GM15510 (cell line): ENCODE measurements around the gene ARHGAP26.

Source experiments
- POLR2A ChIP-seq: IDR thresholded peaks from 3 replicates; pipeline ENCODE4 v1.6.1; 2011; ENCODE audit warnings: borderline replicate concordance; ENCODE audit not compliant: insufficient read length; ENCODE audit errors: extremely low read depth

ARHGAP26 gene

DNA sequence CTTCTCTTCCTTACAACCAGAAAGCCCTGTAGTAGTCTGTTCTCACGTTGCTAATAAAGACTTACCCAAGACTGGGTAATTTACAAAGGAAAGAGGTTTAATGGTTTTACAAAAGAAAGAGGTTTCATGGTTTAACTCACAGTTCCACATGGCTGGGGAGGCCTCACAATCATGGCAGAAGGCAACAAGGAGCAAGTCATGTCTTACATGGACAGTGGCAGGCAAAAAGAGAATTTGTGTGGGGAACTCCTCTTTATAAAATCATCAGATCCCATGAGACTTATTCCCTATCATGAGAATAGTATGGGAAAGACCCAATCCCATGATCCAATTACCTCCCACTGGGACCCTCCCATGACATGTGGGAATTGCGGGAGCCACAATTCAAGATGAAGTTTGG is 468.4 kb downstream of the ARHGAP26 start:
- TF ChIP-seq POLR2A = no peak

DNA sequence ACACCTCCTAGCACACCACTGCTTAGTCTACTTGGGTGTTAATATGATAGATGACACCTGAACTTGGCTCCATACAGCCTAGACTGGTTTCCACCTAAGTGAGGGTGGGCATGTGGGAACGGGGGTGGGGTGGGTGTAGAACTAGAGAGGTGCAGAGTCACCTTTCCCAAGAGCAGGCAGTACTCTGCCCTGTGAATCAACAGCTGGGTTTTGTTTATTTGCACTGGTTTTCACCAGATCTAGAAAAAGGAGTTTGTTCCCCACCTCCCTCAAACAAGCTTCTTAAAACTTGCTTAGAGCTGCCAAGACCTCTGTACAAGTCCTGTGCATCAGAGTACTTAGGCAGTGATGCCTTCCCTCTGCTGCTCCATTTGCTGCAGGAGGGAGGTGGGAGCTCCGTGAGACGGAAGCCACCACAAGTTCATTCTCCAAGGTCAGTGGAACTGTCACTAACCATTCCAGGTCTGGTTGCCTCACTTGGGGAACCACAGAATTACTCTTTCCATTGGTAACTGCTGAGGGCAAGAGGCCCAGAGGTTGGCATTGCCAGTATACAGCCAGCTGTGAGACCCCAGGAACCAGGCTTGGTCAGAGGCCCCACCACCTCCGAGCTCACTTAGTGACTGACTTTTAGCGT is 469.8 kb downstream of the ARHGAP26 start:
- TF ChIP-seq POLR2A = no peak

DNA sequence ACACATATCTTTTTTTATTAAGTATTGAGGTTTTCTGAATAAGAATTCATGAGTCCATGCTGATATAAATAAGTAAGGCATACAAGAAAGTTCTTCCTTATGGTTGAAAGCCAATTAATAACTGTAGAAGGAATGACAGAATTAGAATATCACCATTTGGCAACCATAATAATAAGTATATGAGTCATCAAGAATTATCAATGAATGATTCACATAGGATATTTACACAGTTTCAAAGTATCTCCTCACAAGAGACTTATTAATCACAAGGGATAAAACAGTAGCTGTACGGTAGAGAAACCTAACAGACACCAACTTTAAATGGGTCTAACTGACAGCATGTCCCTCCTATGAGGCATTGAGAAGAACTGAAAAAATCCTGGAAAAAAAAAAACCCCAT is 471.7 kb downstream of the ARHGAP26 start:
- no peak for TF ChIP-seq POLR2A

DNA sequence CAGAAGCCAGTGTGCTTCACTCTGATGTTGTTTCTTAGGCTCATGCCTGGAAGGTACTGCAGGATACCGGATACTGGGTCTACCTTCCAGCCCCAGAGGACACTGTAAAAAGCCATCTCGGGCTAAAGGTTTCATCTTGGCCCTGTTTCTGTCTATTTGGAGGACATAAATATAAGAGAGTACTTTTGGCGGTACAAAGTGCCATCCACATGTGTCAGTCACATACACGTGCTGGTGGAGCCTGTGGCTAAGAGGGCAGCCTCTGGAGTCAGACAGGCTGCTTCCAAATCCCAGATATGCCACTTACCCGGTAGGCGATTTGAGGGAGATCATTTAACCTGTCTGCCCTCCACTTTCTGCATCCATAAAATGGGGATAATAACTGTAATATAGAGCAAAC is 472.9 kb downstream of the ARHGAP26 start:
- no peak for TF ChIP-seq POLR2A

DNA sequence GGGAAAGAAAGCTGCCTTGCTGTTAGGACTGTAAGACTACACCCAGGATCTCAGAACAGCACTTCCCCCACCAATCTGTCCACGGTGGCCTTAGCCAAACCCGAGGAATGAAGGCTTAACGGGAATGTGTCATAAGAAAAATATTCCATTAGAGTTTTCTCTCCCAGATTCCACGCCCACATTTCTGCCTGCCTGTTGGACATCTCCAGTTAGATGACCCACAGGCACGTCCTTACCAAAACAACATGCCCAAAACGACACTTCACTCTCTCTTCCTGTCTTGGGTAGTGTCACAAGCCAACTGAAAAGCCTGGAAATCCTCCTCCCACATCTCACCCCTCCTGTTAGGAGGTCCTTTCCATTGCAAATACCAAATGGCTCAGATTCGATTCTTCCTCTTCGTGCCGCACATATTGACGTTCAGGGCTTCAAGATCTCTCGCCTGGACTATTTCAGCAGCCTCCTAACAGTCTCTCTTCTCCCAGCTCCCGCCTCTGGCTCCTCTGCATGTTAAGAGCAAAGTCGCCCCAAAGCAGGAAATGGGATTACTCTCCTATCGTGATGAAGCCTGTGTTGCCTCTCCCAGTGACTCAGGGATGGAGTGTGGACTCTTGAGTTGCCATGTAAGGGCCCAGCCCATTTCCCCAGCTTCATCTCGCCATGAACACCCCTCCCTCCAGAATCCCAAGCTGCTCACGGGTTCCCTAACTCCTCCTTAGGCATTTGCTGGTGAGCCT is 474.0 kb downstream of the ARHGAP26 start:
- no peak for TF ChIP-seq POLR2A

DNA sequence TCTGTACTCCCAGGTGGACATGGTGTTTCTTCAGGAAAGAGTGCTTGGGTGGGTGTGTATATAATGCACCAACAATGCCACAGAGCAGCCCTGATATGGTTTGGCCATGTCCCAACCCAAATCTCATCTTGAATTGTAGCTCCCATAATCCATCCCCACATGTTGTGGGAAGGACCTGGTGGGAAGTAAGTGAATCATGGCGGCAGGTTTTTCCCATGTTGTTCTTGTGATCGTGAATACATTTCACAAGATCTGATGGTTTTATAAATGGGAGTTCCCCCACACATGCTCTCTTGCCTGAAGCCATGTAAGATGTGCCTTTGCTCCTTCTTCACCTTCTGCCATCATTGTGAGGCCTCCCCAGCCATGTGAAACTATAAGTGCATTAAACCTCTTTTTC is 474.8 kb downstream of the ARHGAP26 start:
- TF ChIP-seq POLR2A = no peak

DNA sequence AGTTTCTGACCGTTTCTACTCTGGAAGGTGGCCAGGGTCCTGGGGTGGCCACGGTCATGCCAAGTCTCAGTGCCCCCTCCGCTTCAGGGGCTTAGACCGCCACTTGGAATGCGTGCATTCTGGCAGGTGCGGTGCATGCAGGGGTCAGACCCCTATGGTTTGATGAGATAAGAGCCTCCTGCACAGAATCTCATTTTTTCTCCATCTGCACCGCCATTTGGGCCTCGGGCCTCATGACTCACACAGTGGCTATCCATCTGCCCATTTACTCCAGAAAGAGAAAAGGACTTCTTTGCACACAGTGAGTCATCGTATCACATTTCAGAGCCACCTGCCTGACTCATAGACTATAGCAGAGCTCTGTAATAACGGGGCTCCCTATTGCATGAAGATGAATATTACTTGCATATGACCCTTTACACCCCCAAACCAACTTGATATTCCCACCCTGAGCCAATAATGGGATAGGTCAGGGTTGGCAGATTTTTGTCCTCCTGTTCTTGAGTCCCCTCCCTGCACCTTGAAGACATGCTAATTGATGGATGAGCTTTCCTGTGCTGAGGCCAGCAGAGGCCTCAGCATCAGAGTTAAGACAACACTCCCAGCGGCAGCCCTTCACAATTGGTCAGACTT is 475.9 kb downstream of the ARHGAP26 start:
- TF ChIP-seq POLR2A = no peak

DNA sequence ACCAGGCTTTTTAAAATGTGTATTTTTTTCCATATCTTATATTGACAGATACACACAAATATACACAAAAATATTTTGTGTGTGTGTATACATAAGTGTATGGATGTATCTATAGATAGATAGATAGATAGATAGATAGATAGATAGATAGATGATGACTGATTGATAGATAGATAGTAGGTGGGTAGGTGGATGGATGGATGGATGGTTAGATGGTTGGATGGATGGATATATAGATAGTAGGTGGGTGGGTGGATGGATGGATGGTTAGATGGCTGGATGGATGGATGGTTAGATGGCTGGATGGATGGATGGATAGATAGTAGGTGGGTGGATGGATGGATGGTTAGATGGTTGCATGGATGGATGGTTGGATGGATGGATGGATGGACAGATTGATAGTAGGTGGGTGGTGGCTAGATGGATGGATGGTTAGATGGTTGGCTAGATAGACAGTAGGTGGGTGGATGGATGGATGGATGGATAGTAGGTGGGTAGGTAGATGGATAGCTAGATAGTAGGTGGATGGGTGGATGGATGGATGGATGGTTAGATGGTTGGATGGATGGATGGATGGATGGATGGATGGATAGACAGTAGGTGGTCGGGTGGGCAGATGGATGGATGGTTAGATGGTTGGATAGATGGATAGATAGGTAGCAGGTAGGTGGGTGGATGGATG is 477.1 kb downstream of the ARHGAP26 start:
- TF ChIP-seq POLR2A = no peak

DNA sequence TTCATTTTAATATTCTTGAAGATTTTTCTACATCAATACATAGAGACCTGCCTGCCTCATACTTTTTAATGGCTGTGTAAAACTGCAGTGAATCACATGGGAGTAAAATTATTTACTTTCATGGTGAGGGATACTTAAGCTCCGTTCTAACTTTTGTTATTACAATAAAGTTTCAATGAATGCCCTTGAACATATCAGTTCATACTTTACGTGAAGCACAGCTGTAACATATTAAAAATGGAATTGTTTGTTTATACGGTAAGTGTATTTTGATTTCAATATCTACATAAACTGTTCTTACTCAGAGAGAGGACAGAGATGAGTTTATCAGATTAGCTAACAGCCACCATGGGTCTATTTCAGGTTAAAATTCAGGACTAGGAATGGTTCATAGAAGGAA is 478.2 kb downstream of the ARHGAP26 start:
- TF ChIP-seq POLR2A = no peak

DNA sequence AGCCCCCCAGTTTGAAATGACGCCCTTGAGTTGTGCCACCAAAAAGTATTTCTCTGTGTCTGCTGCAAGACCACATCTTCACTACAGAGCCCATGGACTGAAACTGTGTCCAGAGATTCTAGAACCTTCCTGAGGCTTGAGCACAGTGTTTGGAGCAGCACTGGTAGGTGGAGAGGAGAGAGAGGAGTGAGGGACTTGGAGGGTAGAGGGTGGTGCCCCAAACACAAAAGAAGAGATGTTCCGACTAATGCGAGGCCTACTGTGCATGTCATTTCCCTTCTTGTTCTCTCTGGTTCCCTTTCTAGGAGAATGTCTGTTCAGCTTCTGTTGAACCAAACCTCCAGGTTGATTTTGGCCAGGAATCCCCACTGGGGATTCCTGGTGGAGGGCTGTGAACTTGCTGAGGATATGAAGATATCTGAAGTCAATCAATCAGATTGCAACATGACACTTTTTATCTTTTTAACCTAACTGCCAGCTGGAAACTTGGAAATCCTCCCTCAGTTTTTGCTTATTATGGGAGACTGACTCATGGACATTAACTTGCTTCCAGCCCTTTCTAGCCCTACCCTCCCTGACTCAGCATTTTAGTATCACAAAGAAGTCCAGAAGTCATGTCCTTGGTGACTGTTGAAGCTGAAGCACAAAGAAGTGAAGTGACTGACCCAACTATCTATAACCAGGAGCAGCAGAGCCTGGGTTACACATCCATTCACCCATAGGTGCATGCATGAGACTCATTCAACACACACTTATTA is 478.8 kb downstream of the ARHGAP26 start:
- TF ChIP-seq POLR2A = no peak

DNA sequence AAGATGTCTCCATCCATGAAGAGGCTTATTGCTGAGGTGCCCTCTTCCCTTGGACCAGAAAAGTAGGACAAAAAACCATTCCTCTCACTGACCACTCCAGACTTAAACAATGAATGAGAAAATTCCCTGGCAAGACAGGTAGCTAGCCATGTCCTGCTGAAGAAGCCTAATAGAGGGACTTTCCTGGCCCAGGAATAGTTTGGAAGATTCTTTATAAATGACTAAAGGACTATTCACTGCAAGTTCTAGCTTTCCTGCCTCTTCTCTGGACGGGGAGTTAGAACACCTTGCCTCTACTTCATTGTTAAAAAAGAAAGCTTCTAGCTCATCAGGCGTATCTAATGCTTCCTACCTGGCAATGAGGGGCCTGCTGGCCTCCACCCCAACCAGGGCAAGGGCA is 479.7 kb downstream of the ARHGAP26 start:
- TF ChIP-seq POLR2A = no peak

DNA sequence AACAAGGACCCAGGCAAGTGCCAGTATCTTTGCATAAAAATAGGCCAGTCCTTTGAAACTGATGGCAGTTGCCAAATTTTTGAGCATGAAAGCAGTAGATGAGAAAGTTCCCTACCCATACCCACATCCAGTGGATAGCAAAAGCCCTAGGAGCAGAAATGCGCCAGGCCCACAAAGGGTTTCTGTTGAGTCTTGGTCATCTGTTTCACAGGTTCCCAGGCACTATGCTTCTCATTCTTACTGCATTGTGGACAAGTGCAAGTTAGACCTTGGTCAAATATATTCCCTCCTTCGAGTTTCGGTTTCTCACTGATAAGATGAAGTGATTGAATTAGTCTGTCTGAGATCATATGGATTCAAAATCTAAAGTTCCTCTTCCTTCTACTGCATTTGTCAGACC is 481.0 kb downstream of the ARHGAP26 start:
- TF ChIP-seq POLR2A = no peak

DNA sequence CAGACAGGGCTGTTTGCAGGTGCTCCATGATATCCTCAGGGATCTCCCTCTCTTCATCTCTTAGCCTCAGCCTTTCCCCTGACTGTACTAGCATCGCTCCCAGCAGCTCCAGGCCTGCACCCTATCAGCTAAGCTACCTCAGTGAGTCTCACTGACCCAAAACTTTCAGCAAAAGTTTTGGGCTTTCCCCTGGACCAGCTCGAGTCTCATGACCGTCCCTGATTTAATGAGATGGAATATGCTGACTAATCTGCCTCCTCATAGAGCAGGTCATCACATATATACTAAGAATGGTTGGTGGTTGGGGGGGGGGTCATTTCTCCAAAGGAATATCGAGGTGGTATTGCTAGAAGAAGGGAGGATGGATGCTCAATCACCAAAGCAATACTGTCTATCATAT is 481.8 kb downstream of the ARHGAP26 start:
- TF ChIP-seq POLR2A = no peak

DNA sequence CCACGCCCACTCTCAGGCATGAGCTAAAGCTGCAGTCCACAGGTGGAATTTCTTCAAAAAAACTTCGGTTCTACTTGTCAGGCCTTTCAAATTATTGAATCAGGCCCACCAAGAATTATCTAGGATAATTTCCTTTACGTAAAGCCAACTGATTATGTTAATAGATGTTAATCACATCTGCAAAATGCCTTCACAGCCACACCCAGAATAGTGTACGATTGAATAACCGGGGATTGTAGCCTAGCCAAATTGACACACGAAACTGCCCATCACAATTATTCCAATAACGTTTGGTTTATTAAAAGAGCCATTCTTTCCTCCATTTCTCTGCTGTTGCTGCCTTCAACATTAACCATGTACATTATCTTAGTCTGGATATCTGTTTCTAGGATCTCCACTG is 484.6 kb downstream of the ARHGAP26 start:
- TF ChIP-seq POLR2A = no peak
